ENCODE measurements around the gene TTC3. TPM values are rescaled to one million over a fixed set of nuclear protein-coding genes. Genes with fewer than 3 reads are reported as not detected.
A peak's percentile ranks its signal among the peaks of the same experiment; 100 is the strongest.

The TTC3 gene
- total RNA-seq, 1 donor from 2014 or later: 93.0 TPM

- ATAC-seq: no peak
- no peaks in the 10 kb centered on the region for H3K9me3 ChIP-seq
- H3K4me3 ChIP-seq: no peak overlapping the region
- peaks cover 75% of the 10 kb centered on the region for H3K36me3 ChIP-seq
- no peak for DNase-seq
- TF ChIP-seq, protein P1, sequence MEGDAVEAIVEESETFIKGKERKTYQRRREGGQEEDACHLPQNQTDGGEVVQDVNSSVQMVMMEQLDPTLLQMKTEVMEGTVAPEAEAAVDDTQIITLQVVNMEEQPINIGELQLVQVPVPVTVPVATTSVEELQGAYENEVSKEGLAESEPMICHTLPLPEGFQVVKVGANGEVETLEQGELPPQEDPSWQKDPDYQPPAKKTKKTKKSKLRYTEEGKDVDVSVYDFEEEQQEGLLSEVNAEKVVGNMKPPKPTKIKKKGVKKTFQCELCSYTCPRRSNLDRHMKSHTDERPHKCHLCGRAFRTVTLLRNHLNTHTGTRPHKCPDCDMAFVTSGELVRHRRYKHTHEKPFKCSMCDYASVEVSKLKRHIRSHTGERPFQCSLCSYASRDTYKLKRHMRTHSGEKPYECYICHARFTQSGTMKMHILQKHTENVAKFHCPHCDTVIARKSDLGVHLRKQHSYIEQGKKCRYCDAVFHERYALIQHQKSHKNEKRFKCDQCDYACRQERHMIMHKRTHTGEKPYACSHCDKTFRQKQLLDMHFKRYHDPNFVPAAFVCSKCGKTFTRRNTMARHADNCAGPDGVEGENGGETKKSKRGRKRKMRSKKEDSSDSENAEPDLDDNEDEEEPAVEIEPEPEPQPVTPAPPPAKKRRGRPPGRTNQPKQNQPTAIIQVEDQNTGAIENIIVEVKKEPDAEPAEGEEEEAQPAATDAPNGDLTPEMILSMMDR (IDR thresholded peaks at IDR 0.05): no peak
- no peak overlapping the region for H3K27ac ChIP-seq
- no peaks in the 10 kb centered on the region for H3K27me3 ChIP-seq (ENCODE audit: low read depth)
- intact Hi-C loops (cut with DNase I): no loop called here
- no peaks in the 10 kb centered on the region for H3K4me1 ChIP-seq
Observed at GRCh38 chr21:37166733-37167132, 93.7 kb downstream of the TTC3 start.

GRCh38 chr21:37168666-37169065 is 95.6 kb downstream of the TTC3 start:
- Histone ChIP-seq H3K9me3 (no peaks in the 10 kb centered on the region), H3K36me3 (peaks cover 75% of the 10 kb centered on the region), H3K27me3 (ENCODE audit: low read depth) (no peaks in the 10 kb centered on the region), H3K4me3 (no peak overlapping the region), H3K27ac (no peak overlapping the region), H3K4me1 (no peaks in the 10 kb centered on the region)
- no peak for ATAC-seq
- no peak for DNase-seq
- TF ChIP-seq, protein P1 (IDR thresholded peaks at IDR 0.05): no peak
- intact Hi-C loops (cut with DNase I): no loop called here

- Histone ChIP-seq H3K27ac (no peak overlapping the region), H3K9me3 (no peaks in the 10 kb centered on the region), H3K4me3 (no peak overlapping the region), H3K27me3 (ENCODE audit: low read depth) (no peaks in the 10 kb centered on the region), H3K36me3 (peaks cover 82% of the 10 kb centered on the region), H3K4me1 (no peaks in the 10 kb centered on the region)
- ATAC-seq: no peak
- TF ChIP-seq, protein P1 (IDR thresholded peaks at IDR 0.05): no peak
- intact Hi-C loops (cut with DNase I): no loop called here
- no peak for DNase-seq
Observed at GRCh38 chr21:37172646-37173045, 99.6 kb downstream of the TTC3 start.

DNA sequence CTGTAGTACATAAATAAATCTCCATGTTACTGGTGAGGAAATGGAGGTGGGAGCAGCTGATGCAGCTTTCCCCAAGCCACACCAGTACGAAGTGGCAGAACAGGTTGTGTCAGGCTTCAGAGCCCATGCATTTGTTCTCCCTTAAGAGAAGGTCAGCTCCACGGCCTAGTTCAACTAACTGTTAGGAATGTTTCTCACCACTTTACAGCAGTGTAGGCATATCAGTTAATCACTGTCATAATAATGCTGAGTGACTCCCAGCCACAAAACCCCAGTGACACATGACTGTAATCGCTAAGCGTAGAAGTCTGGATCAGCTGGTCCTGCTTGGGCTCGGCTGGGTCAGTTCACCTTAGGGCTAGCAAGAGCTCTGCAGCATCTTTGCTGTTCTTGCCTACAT is 103.7 kb downstream of the TTC3 start:
- TF ChIP-seq, protein P1 (IDR thresholded peaks at IDR 0.05): no peak
- peaks cover 82% of the 10 kb centered on the region for H3K36me3 ChIP-seq
- peak; percentile 35 to 69 for ATAC-seq

GRCh38 chr21:37181059-37181458 is 108.0 kb downstream of the TTC3 start:
- Histone ChIP-seq H3K4me1 (no peaks in the 10 kb centered on the region), H3K27me3 (ENCODE audit: low read depth) (no peaks in the 10 kb centered on the region), H3K36me3 (peaks cover 64% of the 10 kb centered on the region), H3K27ac (no peak overlapping the region), H3K9me3 (no peaks in the 10 kb centered on the region), H3K4me3 (no peak overlapping the region)
- TF ChIP-seq, protein P1 (IDR thresholded peaks at IDR 0.05): no peak
- DNase-seq: no peak
- no peak for ATAC-seq
- intact Hi-C loops (cut with DNase I): no loop called here

More for the DNA sequence above, 103.7 kb downstream of the TTC3 start:
- Histone ChIP-seq H3K27ac (no peak overlapping the region), H3K27me3 (ENCODE audit: low read depth) (no peaks in the 10 kb centered on the region), H3K4me3 (no peak overlapping the region), H3K4me1 (no peaks in the 10 kb centered on the region), H3K9me3 (no peaks in the 10 kb centered on the region)
- intact Hi-C loops (cut with DNase I): no loop called here
- DNase-seq: no peak

- Histone ChIP-seq H3K9me3 (no peaks in the 10 kb centered on the region), H3K27ac (no peak overlapping the region), H3K4me1 (no peaks in the 10 kb centered on the region), H3K36me3 (peaks cover 64% of the 10 kb centered on the region), H3K27me3 (ENCODE audit: low read depth) (no peaks in the 10 kb centered on the region), H3K4me3 (no peak overlapping the region)
- TF ChIP-seq, protein P1 (IDR thresholded peaks at IDR 0.05): no peak
- intact Hi-C loops (cut with DNase I): no loop called here
- DNase-seq: no peak
- ATAC-seq: no peak
Observed at GRCh38 chr21:37182222-37182621, 109.2 kb downstream of the TTC3 start.
